PC-9 (cell line): ENCODE data around the gene IGF2R.

Experiments used
- CTCF ChIP-seq: fragments of 200-600 bp; sonication (generic); conservative IDR thresholded peaks from 2 replicates; pipeline ENCODE4 v1.6.1; 2017; ENCODE audit warnings: mixed run types, antibody characterized with exemption, mild to moderate bottlenecking, moderate library complexity
- EZH2 ChIP-seq: fragments of 200-600 bp; sonication (generic); IDR thresholded peaks from 2 replicates; pipeline ENCODE4 v1.8.0; 2017; ENCODE audit warnings: antibody characterized with exemption, low read depth

- TF ChIP-seq CTCF = no peak
- TF ChIP-seq EZH2 = no peak
Observed at GRCh38 chr6:159996087-159996622, 27.3 kb downstream of the IGF2R start.
